Epithelial cell of esophagus (primary cell): ENCODE results near the gene CDC42EP2.

Experiments used
- DNase-seq: peaks from one replicate; pipeline ENCODE4 v3.0.0; 2010; ENCODE audit warnings: low read depth
- H3K4me3 ChIP-seq: 2 replicates; pipeline ENCODE4 v1.5.1; 2011; ENCODE audit warnings: mild to moderate bottlenecking, low read length, control low read depth
- TF ChIP-seq, protein P1 (sequence below): IDR thresholded peaks from 2 replicates; pipeline ENCODE4 v1.5.1; 2011; ENCODE audit warnings: low read depth, mild to moderate bottlenecking, low read length, control low read depth, inconsistent platforms; ENCODE audit not compliant: insufficient read depth; ENCODE audit errors: missing control alignments

Gene CDC42EP2

GRCh38 chr11:65317025-65317786, 2.5 kb downstream of the CDC42EP2 start:
- H3K4me3 ChIP-seq: peak overlapping the region; percentile 7
- peak; percentile 86 for DNase-seq
- TF ChIP-seq, protein P1, sequence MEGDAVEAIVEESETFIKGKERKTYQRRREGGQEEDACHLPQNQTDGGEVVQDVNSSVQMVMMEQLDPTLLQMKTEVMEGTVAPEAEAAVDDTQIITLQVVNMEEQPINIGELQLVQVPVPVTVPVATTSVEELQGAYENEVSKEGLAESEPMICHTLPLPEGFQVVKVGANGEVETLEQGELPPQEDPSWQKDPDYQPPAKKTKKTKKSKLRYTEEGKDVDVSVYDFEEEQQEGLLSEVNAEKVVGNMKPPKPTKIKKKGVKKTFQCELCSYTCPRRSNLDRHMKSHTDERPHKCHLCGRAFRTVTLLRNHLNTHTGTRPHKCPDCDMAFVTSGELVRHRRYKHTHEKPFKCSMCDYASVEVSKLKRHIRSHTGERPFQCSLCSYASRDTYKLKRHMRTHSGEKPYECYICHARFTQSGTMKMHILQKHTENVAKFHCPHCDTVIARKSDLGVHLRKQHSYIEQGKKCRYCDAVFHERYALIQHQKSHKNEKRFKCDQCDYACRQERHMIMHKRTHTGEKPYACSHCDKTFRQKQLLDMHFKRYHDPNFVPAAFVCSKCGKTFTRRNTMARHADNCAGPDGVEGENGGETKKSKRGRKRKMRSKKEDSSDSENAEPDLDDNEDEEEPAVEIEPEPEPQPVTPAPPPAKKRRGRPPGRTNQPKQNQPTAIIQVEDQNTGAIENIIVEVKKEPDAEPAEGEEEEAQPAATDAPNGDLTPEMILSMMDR: no peak

- TF ChIP-seq, protein P1: no peak
- H3K4me3 ChIP-seq: no peak overlapping the region
- DNase-seq: no peak
Measured at GRCh38 chr11:65320386-65321075, 5.9 kb downstream of the CDC42EP2 start.

DNA sequence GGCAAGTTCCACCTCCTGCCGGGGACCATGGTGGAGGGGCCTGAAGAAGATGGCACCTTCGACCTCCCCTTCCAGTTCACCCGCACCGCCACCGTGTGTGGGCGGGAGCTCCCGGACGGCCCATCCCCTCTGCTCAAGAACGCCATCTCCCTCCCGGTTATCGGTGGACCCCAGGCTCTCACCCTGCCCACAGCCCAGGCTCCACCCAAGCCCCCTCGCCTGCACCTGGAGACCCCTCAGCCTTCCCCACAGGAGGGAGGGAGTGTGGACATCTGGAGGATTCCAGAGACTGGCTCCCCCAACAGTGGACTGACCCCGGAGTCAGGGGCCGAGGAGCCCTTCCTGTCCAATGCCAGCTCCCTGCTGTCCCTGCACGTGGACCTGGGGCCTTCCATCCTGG, 6.4 kb downstream of the CDC42EP2 start:
- TF ChIP-seq, protein P1: no peak
- H3K4me3 ChIP-seq: no peak overlapping the region
- no peak for DNase-seq

- no peak for DNase-seq
- TF ChIP-seq, protein P1: no peak
- no peak overlapping the region for H3K4me3 ChIP-seq
Measured at GRCh38 chr11:65321828-65322485, 7.3 kb downstream of the CDC42EP2 start.

DNA sequence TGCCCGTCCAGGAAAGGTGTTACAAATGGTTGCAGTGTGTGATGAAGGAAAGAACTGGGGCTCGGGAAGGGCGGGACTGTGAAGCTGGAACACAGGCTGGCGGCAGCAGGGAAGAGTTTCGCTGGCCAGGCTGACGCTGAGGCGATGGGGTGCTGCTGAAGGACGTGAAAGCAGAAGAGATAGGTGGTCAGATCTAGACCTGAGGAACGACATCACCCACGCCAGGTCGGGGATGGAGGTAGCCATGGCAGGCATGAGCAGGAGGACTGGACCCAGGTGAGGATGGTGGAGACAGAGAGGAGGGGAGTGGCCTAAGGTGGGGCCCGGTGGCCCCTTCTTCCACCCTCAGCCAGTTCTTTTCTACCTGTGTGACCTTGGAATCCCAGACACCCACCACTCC, 9.1 kb downstream of the CDC42EP2 start:
- H3K4me3 ChIP-seq: no peak overlapping the region
- DNase-seq: no peak
- TF ChIP-seq, protein P1: no peak

- no peak for DNase-seq
- TF ChIP-seq, protein P1: no peak
- H3K4me3 ChIP-seq: no peak overlapping the region
Measured at GRCh38 chr11:65325435-65325834, 10.8 kb downstream of the CDC42EP2 start.
